GM21367 (cell line): Measurements from ENCODE around the gene HELZ.
"Not testable (repeated sequence)": the region's sequence is repeated elsewhere in the genome, so short reads cannot be mapped to it uniquely, and the experiment has no call there.

Experiments
- ATAC-seq: cut with Tn5 transposase; IDR thresholded peaks from one replicate; pipeline ENCODE4 v1.9.1; 2021; ENCODE audit not compliant: unreplicated experiment

Gene HELZ

DNA sequence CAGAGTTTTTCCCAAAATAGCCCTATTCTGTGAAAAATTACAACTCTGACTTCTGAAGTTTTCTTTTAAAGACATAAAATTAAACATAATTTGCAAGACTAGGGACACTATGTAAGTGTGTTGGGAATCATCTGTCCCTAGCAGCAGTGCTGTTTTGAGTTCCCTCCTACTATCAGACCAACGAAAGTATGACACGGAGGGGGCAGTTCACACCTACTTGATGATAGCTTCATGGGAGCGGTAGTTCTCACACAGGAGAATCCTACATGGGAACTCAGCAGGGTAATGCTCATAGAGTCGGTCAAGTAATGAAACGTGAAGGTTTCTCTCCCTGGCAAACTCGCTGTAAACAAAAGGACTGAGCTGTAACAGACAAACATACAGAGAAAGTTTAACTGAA is 96.6 kb downstream of the HELZ start:
- no peak for ATAC-seq

DNA sequence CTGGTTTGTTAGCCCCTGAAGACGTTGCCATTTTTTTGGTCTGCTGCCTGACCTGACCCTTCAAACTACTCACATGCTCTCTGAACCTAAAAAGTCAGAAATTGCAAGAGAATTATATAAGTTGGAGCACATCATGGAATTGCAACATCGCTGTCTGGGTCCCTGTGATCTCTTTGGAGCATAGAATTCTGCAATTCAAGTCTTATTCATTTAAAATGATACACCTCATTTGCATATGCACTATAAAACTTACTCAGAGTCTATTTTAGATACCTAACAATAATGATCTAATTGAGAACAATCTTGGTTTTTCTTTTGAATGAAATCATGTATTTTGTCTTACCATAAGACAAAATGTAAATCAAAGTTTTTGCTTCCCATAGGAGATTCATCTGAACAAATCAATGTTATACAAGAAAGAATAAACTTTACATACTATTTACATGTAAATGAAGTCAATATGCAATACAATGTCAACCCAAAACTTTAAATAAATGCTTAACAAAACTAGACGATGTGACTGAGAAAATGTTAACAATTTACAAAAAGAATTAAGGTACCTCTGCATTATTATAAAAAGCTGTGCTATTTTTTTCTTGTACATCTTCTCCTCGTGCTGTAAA is 99.7 kb downstream of the HELZ start:
- no peak for ATAC-seq

- ATAC-seq = no peak
These were observed 101.7 kb downstream of the HELZ start for GRCh38 chr17:67143318-67143717.

DNA sequence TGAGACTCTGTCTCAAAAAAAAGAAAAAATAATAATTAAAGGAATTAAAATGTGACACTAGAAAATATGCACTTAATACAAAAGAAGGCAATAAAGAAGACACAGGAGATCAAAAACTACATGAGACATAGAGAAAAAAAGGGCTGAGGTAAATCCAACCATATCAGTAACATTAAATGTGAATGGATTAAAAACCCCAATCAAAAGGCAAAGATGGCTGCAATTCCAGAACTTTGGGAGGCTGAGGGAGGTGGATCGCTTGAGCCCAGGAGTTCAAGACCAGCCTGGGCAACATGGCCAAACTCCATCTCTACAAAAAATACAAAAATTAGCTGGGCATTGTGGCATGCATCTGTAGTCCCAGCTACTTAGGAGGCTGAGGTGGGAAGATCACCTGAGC is 103.0 kb downstream of the HELZ start:
- not testable (repeated sequence) for ATAC-seq

- ATAC-seq = no peak
These were observed 105.0 kb downstream of the HELZ start for GRCh38 chr17:67139784-67140665.

- no peak for ATAC-seq
These were observed 105.7 kb downstream of the HELZ start for GRCh38 chr17:67139289-67139688.

- no peak for ATAC-seq
These were observed 106.6 kb downstream of the HELZ start for GRCh38 chr17:67138392-67138791.

DNA sequence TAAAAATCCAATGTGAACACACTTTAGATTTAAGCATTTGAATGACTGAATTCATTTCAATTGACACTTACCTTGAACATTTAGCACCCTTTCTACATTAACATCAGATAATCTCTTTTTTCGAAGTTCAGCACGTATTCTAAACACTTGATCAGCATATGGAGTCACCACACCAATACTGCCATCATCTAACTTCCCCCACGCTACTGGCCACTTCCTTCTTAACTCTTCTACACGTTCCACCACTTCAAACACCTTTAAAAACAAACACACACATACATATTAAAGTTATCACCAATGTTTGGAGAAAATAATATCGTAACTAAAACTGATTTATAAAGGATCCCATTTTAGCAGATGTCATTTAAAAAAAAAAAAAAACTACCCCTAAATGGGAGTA is 107.1 kb downstream of the HELZ start:
- ATAC-seq = no peak

DNA sequence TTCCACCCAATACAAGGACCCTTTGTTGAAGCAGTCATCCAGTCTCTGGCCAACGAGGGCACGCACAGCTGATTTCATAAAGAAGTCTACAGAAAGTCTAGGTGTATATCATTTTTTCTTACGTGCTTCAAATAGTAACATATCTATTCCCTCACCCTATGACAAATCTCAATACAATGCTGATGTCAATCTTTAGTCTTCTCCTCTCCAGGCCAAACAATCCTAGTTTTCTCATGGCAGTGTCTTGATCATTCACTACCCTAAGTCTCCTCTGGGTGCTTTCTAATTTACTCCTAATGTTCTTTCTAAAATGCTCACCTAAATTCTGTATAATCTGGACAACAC is 108.0 kb downstream of the HELZ start:
- ATAC-seq = no peak

DNA sequence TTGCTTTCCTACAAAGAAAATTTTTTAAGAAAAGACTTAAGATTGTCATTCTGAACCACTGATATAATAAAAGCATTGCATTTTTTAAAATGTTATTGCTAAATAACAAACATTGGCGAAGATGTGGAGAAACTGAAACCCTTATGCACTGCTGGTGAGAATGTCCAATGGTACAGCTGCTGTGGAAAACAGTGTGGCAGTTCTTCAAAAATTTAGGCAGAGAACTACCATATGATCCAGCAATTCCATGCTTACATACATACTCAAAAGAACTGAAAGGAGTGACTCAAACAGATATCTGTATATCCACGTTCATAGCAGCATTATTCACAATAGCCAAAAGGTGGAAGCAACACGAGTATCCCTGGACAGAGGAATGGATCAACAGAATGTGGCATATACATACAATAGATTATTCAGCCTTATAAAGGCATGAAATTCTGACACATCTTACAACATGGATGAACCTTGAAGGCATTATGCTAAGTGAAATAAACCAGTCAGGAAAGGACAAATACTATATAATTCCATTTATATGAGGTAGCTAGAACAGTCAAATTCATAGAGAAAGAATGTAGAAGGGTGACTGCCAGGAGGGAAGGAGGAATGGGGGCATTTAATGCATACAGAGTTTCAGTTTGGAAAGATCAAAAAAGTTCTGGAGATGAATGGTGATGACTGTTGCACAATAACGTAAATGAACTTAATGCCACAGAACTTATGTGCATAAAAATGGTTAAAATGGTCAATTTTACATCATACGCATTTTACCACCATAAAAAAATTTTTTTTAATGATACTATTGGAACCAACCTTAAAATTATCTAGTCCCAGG is 108.6 kb downstream of the HELZ start:
- ATAC-seq = no peak

DNA sequence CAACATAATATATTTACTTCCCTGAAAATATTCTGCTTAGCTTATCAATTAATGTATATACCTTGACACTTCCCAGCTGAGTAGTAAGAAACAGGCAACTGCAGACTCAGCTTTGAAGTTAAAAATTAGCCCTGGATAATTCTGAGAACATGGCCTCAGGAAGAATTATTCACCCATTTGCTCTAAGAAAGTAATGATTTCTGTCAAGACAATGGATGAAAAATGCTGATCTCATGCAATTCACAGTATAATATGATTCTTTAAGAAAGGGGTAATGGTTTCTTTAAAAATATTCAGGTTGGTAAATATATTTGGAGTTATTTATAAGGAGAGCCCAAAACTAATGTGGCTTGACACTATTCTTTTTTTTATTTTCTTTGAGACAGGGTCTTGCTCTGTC is 111.8 kb downstream of the HELZ start:
- ATAC-seq = no peak

GRCh38 chr17:67132366-67132765 is 112.6 kb downstream of the HELZ start:
- no peak for ATAC-seq

DNA sequence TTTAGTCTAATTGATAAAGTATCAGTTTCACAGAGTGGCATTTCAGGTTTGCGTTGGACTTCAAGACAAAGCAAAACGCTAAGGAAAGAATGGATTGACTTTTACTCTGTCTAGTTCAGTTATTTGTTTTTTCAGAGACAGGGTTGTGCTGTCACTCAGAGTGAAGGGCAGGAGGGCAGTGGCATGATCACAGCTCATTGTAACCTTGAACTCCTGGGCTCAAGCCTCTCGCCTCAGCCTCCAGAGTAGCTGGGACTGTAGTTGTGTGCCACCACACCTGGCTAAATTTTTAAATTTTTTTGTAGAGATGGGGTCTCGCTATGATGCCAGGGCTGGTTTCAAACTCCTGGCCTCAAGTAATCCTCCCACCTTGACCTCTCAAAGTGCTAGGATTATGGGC is 114.2 kb downstream of the HELZ start:
- no peak for ATAC-seq

DNA sequence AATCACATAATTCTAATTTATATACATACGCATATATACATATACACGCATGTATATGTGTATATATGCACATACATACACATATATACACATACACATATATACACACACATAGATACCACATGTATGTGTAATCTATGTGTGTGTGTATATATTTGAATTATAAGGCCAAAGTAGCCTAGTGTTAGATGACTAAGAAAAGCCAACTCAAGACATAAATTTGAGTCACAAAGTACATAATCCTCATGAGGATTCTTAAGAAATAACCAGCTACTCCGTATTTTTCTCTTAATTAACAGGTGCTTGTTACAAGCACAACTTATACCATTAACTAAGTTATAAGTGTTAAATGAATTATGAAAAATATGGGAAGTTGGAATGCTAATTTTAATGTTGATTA is 115.7 kb downstream of the HELZ start:
- no peak for ATAC-seq

- ATAC-seq = no peak
These were observed 116.3 kb downstream of the HELZ start for GRCh38 chr17:67128700-67129099.

DNA sequence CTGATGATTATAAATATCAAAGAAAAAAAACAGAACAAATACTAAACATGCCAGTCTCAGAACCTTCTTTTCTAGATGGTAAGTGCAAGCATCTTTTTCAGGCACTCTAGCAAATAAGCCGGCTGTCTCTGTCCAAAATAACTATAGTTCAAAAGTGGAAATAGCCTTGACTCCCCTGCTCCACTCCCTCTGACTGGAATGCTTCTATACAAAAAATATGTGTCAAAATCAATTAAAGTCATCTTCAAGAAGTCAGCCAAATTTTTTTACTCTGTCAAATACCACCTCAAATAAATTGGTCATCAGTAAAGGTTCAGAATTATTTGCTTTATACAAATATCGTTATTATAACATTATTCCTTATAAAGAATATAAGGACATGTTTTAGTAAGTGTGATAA is 117.1 kb downstream of the HELZ start:
- ATAC-seq = no peak

DNA sequence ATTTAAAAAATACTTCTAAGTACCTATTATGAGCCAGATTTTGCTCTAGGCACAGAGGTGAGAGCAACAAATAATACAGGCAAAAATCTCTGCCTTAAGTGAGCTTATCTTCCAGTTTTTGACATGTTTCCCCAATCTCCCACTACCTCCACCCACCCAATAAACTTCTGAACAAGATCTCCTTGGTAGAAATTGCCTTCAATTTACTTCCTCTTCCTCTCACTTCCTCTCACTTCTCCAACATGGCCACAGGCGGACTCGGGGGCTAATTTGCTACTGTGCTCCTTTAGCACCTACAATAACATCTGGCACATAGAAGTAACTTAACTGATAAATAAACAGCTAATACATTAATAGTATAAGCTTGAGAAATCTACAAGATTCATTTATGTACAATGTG is 118.0 kb downstream of the HELZ start:
- no peak for ATAC-seq

DNA sequence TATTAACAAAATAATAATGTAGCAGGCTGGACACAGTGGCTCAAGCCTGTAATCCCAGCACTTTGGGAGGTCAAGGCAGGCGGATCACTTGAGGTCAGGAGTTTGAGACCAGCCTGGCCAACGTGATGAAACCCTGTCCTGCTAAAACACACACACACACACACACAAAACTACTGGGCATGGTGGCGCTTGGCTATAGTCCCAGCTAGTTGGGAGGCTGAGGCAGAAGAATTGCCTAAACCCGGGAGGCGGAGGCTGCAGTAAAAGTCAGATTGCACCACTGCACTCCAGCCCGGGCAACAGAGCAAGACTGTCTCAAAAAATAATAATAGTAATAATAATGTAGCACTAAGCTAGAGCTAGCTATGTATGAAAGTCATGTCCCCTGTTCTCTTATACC is 118.5 kb downstream of the HELZ start:
- not testable (repeated sequence) for ATAC-seq

GRCh38 chr17:67125924-67126323 is 119.1 kb downstream of the HELZ start:
- no peak for ATAC-seq

GRCh38 chr17:67125417-67125816 is 119.6 kb downstream of the HELZ start:
- ATAC-seq = no peak

- ATAC-seq = no peak
These were observed 120.4 kb downstream of the HELZ start for GRCh38 chr17:67124450-67125148.
